Mucosa of descending colon (tissue), 3 donors: Measurements from ENCODE around the gene INCA1. TPM values are rescaled to one million over a fixed set of nuclear protein-coding genes. Genes with fewer than 3 reads are reported as not detected.

Experiments
- ATAC-seq: fragments of 200-7000 bp; cut with Tn5 transposase; one replicate; pipeline ENCODE4 v1.9.1; 2020; ENCODE audit warnings: mild to moderate bottlenecking, moderate library complexity
- DNase-seq, 3 donors: peaks; one replicate each; pipeline ENCODE4 v3.0.0-alpha.2; 2020
- H3K36me3 ChIP-seq: fragments of 200-600 bp; one replicate; pipeline ENCODE4 v1.8.0; 2021; ENCODE audit warnings: low read depth, mild to moderate bottlenecking
- H3K4me1 ChIP-seq: fragments of 200-600 bp; one replicate; pipeline ENCODE4 v1.8.0; 2021; ENCODE audit warnings: low read depth, mild to moderate bottlenecking
- H3K4me3 ChIP-seq: fragments of 200-600 bp; one replicate; pipeline ENCODE4 v1.8.0; 2021; ENCODE audit warnings: mild to moderate bottlenecking
- H3K9me3 ChIP-seq: fragments of 200-600 bp; one replicate; pipeline ENCODE4 v1.8.0; 2021; ENCODE audit warnings: mild to moderate bottlenecking
- intact Hi-C, 2 donors: fragments of 100-400 bp; cut with DNase I in 1 of 2; cut with micrococcal nuclease in 1 of 2; formaldehyde crosslinking; loops; one replicate each; pipeline versions ENCODE4 v1.11.0 to v1.11.1; 2022; cut with DNase I, micrococcal nuclease
- total RNA-seq, 3 donors: library from RNA; stranded (reverse); fragmentation: NEBNext Ultra II Directional in 2 of 3; extraction: Animal tissue kit (Norgen Biotek cat#: 25700) in 2 of 3; gene quantifications; one replicate each; pipeline versions ENCODE4 v1.2.1 to v1.2.4, GENCODE V29; 2021 to 2023
- TF ChIP-seq, protein P1 (sequence below): fragments of 200-600 bp; IDR thresholded peaks from one replicate; pipeline ENCODE4 v1.8.0; 2022; ENCODE audit warnings: antibody characterized with exemption, mild to moderate bottlenecking
- donor health status: DM: no; HTN: no; CAD: no; lungs with moderate emphysema.
- donor health status: DM: no; HTN: no; CAD: no.
- donor health status: DM: no; HTN: yes; CAD: no.

INCA1 gene
- total RNA-seq, 3 donors from 2014 or later: 1.8 to 4.5 (median 3.5) TPM

DNA sequence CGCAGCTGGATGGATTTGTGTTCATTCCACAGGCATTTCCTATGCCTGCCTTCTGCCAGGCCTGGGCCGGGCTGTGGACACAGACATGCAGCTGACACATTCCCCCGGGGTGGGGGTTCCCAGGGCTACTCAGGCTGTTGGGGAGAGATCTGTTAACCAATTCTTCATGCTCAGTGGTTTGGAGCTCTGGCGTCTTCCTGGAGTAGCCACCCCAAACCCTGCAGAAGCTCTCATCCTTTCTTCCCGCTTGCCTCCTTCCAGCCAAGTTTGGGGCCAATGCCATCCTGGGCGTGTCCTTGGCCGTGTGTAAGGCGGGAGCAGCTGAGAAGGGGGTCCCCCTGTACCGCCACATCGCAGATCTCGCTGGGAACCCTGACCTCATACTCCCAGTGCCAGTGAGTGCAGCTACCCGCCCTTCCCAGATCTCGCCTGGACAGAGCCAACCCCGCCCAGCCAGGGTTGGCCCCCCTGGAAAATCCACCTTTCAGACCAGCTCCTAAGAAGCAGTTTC is 43.8 kb downstream of the INCA1 start:
- DNase-seq (no peak), ATAC-seq (no peak)
- intact Hi-C loops: no loop called here
- TF ChIP-seq, protein P1, sequence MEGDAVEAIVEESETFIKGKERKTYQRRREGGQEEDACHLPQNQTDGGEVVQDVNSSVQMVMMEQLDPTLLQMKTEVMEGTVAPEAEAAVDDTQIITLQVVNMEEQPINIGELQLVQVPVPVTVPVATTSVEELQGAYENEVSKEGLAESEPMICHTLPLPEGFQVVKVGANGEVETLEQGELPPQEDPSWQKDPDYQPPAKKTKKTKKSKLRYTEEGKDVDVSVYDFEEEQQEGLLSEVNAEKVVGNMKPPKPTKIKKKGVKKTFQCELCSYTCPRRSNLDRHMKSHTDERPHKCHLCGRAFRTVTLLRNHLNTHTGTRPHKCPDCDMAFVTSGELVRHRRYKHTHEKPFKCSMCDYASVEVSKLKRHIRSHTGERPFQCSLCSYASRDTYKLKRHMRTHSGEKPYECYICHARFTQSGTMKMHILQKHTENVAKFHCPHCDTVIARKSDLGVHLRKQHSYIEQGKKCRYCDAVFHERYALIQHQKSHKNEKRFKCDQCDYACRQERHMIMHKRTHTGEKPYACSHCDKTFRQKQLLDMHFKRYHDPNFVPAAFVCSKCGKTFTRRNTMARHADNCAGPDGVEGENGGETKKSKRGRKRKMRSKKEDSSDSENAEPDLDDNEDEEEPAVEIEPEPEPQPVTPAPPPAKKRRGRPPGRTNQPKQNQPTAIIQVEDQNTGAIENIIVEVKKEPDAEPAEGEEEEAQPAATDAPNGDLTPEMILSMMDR: no peak
- no peaks in the 10 kb centered on the region for H3K9me3 ChIP-seq
- H3K36me3 ChIP-seq: no peaks in the 10 kb centered on the region
- peaks cover 12% of the 10 kb centered on the region for H3K4me1 ChIP-seq
- no peak overlapping the region for H3K4me3 ChIP-seq

DNA sequence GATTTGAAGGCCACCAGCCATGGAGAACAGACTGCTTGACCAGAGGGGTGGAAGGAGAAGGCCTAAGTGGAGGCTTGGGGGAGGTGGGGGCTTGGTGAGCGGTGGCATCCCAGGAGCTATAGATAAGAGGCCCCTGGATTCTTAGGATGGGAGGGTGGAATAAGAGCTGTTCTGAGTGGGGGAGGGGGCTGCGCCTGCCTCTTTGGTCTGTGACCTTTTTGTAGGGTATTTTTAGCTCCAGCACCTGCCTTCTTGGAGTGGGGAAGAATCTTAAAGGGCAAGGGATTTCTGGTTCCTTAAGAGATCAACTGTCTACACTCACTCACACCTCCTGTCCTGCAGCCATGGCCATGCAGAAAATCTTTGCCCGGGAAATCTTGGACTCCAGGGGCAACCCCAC is 45.8 kb downstream of the INCA1 start:
- peaks cover 18% of the 10 kb centered on the region for H3K4me1 ChIP-seq
- no peak for ATAC-seq

DNA sequence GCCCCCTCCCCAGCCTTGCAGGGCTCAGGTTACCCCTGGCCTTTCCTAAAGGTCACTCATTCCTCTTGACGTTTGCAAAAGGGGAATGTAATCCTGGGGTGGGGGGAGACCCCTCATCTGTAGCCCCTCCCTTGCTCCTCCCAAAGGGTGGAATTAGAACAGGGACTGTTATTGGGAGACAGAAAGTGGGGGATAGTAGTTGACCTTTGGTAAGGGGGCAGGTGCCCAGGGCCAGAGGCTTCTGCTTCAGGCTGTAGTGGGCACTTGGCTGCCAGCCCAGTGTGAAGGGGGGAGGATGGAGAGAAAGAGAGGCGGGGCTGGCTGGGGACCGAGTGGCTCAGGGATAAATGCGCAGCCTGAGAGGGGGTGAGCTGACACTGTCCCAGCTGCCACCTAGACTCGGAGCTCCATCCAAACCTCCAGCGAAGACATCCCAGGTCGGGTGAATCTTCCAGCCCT is 46.5 kb downstream of the INCA1 start, which contains the start of gene ENO3:
ENO3 (plus strand) TSS at position 374 of the 459 bp plus-strand sequence. CDS start 711 bp downstream, outside the sequence.
- Histone ChIP-seq H3K9me3 (no peaks in the 10 kb centered on the region), H3K4me1 (peaks cover 24% of the 10 kb centered on the region), H3K4me3 (peak within 1 kb of the TSS; percentile 22), H3K36me3 (no peaks in the 10 kb centered on the region)
- intact Hi-C loops: no loop called here
- DNase-seq (peak; percentile 44 to 73 (median 65)), ATAC-seq (no peak)
- TF ChIP-seq, protein P1: no peak

More for the DNA sequence above, 45.8 kb downstream of the INCA1 start:
- TF ChIP-seq, protein P1: no peak
- DNase-seq: no peak
- no peak overlapping the region for H3K4me3 ChIP-seq
- H3K9me3 ChIP-seq: no peaks in the 10 kb centered on the region
- intact Hi-C loops: no loop called here
- H3K36me3 ChIP-seq: no peaks in the 10 kb centered on the region

DNA sequence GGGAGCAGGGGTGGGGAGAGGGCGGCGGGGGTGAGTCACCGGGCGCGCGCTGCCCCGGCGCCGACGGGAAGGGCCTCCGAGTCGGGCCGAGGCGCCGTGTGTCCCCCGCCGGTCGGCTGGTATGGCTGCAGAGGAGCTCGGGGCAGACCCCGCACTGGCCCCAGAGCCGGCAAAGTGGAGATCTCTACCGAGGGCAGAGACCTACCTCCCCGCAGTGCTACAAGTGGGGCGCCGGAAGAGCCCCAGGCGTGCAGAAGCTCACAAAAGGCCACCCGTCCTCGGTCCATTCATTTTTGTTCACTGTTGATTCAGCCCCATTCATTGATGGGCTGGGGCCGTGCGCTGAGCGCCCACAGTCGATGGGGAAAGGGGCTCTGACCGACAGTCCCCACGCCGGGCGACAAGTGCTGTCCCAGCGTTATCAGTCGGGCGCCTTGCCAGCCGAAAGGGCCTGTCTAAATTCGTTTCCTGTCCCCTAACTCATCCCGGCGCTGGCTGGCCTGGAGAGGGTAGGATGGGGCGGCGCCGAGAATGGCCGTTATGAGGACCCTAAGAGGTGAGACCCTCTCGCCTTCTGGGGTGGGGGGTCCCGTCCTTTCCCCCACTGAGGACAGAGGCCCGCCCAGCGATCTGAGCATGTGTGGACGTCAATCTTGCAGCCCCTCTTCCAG is 47.1 kb downstream of the INCA1 start:
- Histone ChIP-seq H3K4me3 (peak overlapping the region; percentile 22), H3K36me3 (no peaks in the 10 kb centered on the region), H3K4me1 (peaks cover 29% of the 10 kb centered on the region), H3K9me3 (no peaks in the 10 kb centered on the region)
- peak; percentile 79 to 89 (median 86) for DNase-seq
- TF ChIP-seq, protein P1: no peak
- ATAC-seq: peak; percentile 2
- intact Hi-C loops: no loop called here

DNA sequence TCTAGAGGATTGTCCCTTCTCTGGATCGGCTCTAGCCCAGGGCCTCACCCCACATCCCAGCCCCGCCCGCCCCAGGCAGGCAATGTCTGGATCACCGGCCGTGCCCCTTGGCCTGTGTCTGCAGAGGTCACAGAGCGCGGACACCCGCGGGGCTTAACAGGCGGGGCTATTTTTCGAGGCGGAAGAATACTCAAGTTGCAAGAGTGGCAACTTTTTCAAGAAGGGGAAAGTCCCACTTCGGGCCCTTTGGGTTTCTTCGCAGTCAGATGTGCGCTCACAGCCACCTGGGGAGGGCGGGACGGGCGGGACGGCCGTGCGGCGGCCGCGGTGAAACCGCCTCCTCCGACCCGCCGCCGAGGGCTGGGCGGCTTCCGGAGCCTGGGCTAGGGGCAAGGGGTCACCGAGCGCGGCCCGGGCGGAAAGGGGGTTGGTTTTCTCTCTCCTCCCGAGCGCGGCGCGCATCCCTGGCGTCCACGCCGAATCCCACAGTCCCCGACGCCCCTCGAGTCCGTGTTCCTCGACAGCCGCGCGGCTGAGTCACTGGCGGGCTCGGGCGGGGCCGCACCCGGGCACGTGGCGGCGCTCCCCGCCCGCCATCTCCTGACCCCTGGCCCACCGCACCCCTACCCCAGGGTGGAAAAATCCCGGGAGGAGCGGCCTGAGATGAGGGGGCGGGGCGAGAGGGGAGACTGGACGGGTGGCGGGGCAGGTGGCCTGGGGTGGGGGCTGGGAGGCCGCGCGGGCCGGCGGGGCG is 47.8 kb downstream of the INCA1 start:
- Histone ChIP-seq H3K9me3 (no peaks in the 10 kb centered on the region), H3K4me1 (peaks cover 33% of the 10 kb centered on the region), H3K36me3 (no peaks in the 10 kb centered on the region), H3K4me3 (peak overlapping the region; percentile 98)
- intact Hi-C loops: no loop called here
- ATAC-seq (peak; percentile 54), DNase-seq (peak; percentile 88 to 94 (median 91))
- TF ChIP-seq, protein P1: no peak
